Measurements from ENCODE around the gene ITGB2.

ITGB2 gene

DNA sequence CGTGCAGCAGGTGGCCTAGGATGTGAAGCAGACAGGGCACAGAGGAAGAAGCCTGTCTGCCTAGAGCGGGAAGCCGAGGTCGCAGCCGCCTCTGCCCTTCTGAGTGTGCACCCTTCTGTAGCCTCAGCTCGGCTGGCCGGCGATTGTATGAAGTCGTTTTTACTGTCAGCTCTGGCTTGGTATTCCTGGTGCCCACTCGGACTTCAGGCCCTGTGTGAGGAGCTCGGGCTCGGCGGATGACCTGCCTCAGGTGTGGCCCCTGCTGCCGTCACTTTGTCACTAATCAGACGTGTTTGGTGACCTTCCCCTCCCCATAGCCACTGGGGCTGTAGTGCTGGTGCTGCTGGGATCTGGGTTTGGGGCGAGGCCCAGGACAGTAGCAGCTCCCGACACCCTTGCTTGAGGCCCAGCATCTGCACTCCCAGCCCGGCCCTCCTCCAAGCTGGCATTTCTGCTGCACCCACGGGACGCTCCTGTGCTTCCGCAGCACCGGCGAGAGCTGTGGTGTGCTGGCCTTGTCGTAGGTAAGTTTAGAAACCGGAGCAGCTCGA is 37.3 kb upstream of the ITGB2 start:
- H3K4me3 ChIP-seq (ENCODE audit: low read length), result no peak overlapping the region
- TF ChIP-seq, protein P1, sequence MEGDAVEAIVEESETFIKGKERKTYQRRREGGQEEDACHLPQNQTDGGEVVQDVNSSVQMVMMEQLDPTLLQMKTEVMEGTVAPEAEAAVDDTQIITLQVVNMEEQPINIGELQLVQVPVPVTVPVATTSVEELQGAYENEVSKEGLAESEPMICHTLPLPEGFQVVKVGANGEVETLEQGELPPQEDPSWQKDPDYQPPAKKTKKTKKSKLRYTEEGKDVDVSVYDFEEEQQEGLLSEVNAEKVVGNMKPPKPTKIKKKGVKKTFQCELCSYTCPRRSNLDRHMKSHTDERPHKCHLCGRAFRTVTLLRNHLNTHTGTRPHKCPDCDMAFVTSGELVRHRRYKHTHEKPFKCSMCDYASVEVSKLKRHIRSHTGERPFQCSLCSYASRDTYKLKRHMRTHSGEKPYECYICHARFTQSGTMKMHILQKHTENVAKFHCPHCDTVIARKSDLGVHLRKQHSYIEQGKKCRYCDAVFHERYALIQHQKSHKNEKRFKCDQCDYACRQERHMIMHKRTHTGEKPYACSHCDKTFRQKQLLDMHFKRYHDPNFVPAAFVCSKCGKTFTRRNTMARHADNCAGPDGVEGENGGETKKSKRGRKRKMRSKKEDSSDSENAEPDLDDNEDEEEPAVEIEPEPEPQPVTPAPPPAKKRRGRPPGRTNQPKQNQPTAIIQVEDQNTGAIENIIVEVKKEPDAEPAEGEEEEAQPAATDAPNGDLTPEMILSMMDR (conservative IDR thresholded peaks at IDR 0.05; ENCODE audit: low read depth, low read length), result no peak
- DNase-seq (ENCODE audit: low read depth), result no peak

DNA sequence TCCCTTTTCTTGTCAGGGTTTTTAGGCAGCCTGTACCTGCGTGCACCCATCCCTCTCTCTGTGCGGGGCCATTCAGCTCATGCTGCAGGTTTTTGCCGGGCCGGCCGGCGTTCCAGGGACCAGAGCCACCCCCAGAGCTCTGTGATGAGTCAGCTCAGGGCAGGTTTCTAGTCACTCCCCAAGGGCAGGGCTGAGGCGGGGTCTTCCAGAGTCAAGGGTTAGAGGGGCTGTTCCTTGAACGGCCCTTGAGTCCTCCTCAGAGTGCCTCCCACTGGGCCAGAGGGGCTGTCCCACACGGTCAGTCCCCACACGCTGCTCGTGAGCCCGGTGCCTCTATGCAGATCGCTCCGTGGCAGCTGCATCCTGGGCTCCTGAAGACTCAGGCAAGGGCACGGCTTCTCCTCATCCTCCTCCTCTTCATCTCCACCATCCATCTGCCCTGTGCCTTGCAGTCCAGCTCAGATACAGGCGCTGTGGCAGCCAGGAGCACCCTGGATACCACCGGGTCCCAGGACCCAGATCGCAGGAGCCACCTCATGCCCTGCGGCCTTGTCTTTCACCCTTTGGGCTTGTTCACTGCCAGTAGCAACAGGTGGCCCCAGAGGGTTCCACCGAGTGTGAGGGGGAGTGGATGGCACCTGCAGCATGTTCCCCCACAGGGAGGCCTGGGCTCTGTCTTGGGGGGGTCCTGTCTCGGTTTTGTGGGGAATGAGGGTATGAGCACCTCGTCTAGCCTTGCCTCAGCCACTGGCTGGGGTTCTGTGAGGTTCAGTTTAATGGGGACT is 36.5 kb upstream of the ITGB2 start:
- no peak for DNase-seq (ENCODE audit: low read depth)
- TF ChIP-seq, protein P1 (conservative IDR thresholded peaks at IDR 0.05; ENCODE audit: low read depth, low read length), result no peak
- no peak overlapping the region for H3K4me3 ChIP-seq (ENCODE audit: low read length)

GRCh38 chr21:44956356-44957046 is 35.8 kb upstream of the ITGB2 start:
- no peak overlapping the region for H3K4me3 ChIP-seq (ENCODE audit: low read length)
- no peak for DNase-seq (ENCODE audit: low read depth)
- TF ChIP-seq, protein P1 (conservative IDR thresholded peaks at IDR 0.05; ENCODE audit: low read depth, low read length), result no peak

DNA sequence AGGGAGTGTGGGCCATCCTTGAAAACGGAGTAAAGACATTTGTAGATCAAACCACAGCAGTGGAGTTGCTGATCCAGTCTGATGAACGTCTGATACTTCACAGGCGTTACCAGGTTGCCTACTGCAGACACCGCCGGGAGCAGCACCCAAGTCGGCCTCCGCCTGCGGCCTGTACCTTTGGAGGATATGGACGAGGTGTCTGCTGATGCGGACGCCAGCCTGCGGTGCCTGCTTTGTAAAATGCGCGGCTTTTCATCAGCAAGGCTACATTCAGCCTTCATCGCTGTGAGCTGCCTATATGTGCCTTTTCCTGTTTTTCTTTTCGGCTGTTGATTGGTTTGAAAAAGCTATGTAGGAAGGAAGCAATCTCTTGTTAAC is 35.1 kb upstream of the ITGB2 start:
- TF ChIP-seq, protein P1 (conservative IDR thresholded peaks at IDR 0.05; ENCODE audit: low read depth, low read length), result no peak
- H3K4me3 ChIP-seq (ENCODE audit: low read length), result no peak overlapping the region
- DNase-seq (ENCODE audit: low read depth), result no peak

DNA sequence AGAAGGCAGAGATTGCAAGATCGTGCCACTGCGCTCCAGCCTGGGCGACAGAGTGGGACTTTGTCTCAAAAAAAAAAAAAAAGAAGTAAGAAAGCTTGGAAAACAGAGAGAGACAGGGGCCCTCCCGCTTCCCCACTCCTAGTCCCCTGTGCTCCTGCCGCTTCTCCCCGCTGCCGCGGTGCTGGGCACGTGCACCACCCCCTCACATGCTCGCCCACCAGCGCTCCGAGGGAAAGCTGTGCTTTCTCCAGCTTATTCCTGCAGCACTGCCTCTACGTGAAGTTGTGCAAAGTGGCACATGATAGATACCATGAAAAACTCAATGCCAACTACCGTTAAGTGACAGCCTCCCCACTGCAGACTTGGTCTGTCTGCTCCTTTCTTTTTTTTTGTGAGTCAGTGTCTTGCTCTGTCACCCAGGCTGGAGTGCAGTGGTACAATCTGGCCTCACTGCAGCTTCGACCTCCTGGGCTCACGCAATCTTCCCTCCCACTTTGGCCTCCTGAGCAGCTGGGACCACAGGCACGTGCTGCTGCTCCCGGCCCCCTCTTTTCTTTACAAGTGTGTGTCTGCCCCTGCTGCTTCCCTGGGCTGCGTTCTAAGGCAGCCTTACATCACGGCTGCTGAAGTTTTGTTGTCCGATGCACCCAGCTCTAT is 34.6 kb upstream of the ITGB2 start:
- TF ChIP-seq, protein P1 (conservative IDR thresholded peaks at IDR 0.05; ENCODE audit: low read depth, low read length), result no peak
- no peak overlapping the region for H3K4me3 ChIP-seq (ENCODE audit: low read length)
- DNase-seq (ENCODE audit: low read depth), result no peak

DNA sequence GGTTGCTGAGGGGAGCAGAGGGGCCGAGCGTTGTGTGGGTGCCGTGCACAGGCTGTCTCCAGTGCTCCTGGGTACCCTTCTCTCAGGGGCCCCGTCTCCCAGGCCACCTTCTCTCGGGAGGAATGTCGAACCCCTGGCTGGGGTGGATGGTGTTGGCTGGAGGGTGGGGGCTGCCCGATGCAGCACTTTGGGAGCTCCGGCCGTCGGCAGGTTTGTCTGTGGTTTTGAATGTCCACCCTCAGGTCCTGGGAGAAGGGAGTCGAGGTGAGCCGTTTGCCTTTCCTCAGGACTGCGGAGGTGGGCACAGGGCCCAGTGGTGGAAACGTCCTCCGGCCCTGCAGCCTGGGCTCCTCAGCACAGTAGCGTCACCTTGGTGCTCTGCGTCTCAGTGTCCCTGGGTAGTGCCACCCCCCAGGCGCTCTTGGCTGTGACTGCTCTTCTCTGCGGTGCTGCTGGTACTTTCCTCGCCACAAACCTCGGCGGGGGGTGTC is 33.6 kb upstream of the ITGB2 start:
- TF ChIP-seq, protein P1 (conservative IDR thresholded peaks at IDR 0.05; ENCODE audit: low read depth, low read length), result no peak

More for the DNA sequence above, 33.6 kb upstream of the ITGB2 start:
- H3K4me3 ChIP-seq (ENCODE audit: low read length), result no peak overlapping the region
- DNase-seq (ENCODE audit: low read depth), result no peak
